SHP77 treated with DMSO at 0.1 percent for 48 hours (cell line): Measurements from ENCODE around the gene KLHL35.

Experiments used
- DNase-seq: peaks from one replicate; lab custom pipeline; 2025; lab: John Stamatoyannopoulos, UW

KLHL35 gene

GRCh38 chr11:75469785-75470405 is 36.9 kb upstream of the KLHL35 start:
- no peak for DNase-seq

GRCh38 chr11:75468534-75469340 is 35.7 kb upstream of the KLHL35 start:
- no peak for DNase-seq

- no peak for DNase-seq
Measured at GRCh38 chr11:75467881-75468280, 34.9 kb upstream of the KLHL35 start.

- no peak for DNase-seq
Measured at GRCh38 chr11:75467311-75467710, 34.3 kb upstream of the KLHL35 start.

GRCh38 chr11:75465701-75466531 is 32.9 kb upstream of the KLHL35 start:
- DNase-seq, result no peak

GRCh38 chr11:75463106-75463774 is 30.2 kb upstream of the KLHL35 start:
- DNase-seq, result no peak

GRCh38 chr11:75462117-75462653 is 29.2 kb upstream of the KLHL35 start:
- no peak for DNase-seq

GRCh38 chr11:75461151-75461550 is 28.1 kb upstream of the KLHL35 start:
- no peak for DNase-seq

- DNase-seq, result no peak
Measured at GRCh38 chr11:75456596-75457183, 23.7 kb upstream of the KLHL35 start.

- DNase-seq, result no peak
Measured at GRCh38 chr11:75454987-75455386, 22.0 kb upstream of the KLHL35 start.

- no peak for DNase-seq
Measured at GRCh38 chr11:75453916-75454655, 21.1 kb upstream of the KLHL35 start.

- no peak for DNase-seq
Measured at GRCh38 chr11:75450826-75451821, 18.1 kb upstream of the KLHL35 start.

- DNase-seq, result no peak
Measured at GRCh38 chr11:75450236-75450635, 17.2 kb upstream of the KLHL35 start.

- no peak for DNase-seq
Measured at GRCh38 chr11:75449776-75450175, 16.8 kb upstream of the KLHL35 start.

GRCh38 chr11:75449271-75449670 is 16.3 kb upstream of the KLHL35 start:
- no peak for DNase-seq

GRCh38 chr11:75447415-75447814 is 14.4 kb upstream of the KLHL35 start:
- DNase-seq, result no peak

GRCh38 chr11:75445315-75445953 is 12.4 kb upstream of the KLHL35 start:
- DNase-seq, result peak; percentile 23

- DNase-seq, result no peak
Measured at GRCh38 chr11:75443043-75443442, 10.0 kb upstream of the KLHL35 start.
